Liver (tissue), 9 donors: ENCODE results near the gene C2orf66. TPM values are rescaled to one million over a fixed set of nuclear protein-coding genes. Genes with fewer than 3 reads are reported as not detected.
A peak's percentile ranks its signal among the peaks of the same experiment; 100 is the strongest.

Source experiments
- DNase-seq: peaks from one replicate; pipeline ENCODE4 v3.0.0-alpha.2; 2017; ENCODE audit warnings: low spot score
- H3K27ac ChIP-seq, 2 donors: one replicate each; pipeline ENCODE4 v1.7.0; 2013; ENCODE audit warnings: inconsistent platforms in 2 of 2, low read length in 2 of 2, control low read depth in 1 of 2, low read depth in 1 of 2, mild to moderate bottlenecking in 1 of 2
- H3K27me3 ChIP-seq, 4 donors: one replicate each; pipeline versions ENCODE4 v1.6.1 to v1.7.0; 2013; ENCODE audit warnings: low read length in 3 of 4, inconsistent platforms in 1 of 4, mild to moderate bottlenecking in 1 of 4, moderate library complexity in 1 of 4; ENCODE audit not compliant: control insufficient read depth in 4 of 4, insufficient read depth in 4 of 4
- H3K36me3 ChIP-seq, 4 donors: one replicate each; pipeline versions ENCODE4 v1.6.1 to v1.7.0; 2013; ENCODE audit warnings: low read length in 3 of 4, mild to moderate bottlenecking in 3 of 4, low read depth in 1 of 4, moderate library complexity in 1 of 4; ENCODE audit not compliant: control insufficient read depth in 4 of 4, insufficient read depth in 3 of 4
- H3K4me1 ChIP-seq, 4 donors: one replicate each; pipeline versions ENCODE4 v1.6.1 to v1.7.0; 2013; ENCODE audit warnings: low read length in 3 of 4, mild to moderate bottlenecking in 3 of 4, moderate library complexity in 1 of 4; ENCODE audit not compliant: control insufficient read depth in 4 of 4, insufficient read depth in 4 of 4
- H3K4me3 ChIP-seq, 3 donors: one replicate each; pipeline versions ENCODE4 v1.6.1 to v1.7.0; 2013; ENCODE audit warnings: low read length in 3 of 3, control low read depth in 1 of 3, low read depth in 1 of 3, mild to moderate bottlenecking in 1 of 3
- H3K9ac ChIP-seq, 2 donors: one replicate each; pipeline ENCODE4 v1.7.0; 2013; ENCODE audit warnings: low read length in 2 of 2, mild to moderate bottlenecking in 2 of 2, moderate library complexity in 2 of 2, control low read depth in 1 of 2, low read depth in 1 of 2
- H3K9me3 ChIP-seq, 4 donors: one replicate each; pipeline versions ENCODE4 v1.6.1 to v1.7.0; 2013; ENCODE audit warnings: low read length in 3 of 4; ENCODE audit not compliant: control insufficient read depth in 4 of 4
- EGR1 ChIP-seq, 2 donors: IDR thresholded peaks; 2 replicates each; pipeline ENCODE4 v1.6.1; 2016 to 2018; ENCODE audit warnings: antibody characterized with exemption in 2 of 2, low read depth in 2 of 2
- FOXA1 ChIP-seq: IDR thresholded peaks from 2 replicates; pipeline ENCODE4 v1.6.1; 2016; ENCODE audit warnings: antibody characterized with exemption
- GABPA ChIP-seq, 2 donors: IDR thresholded peaks in 1 of 2; conservative IDR thresholded peaks in 1 of 2; 2 replicates each; pipeline ENCODE4 v1.6.1; 2016; ENCODE audit warnings: antibody characterized with exemption in 2 of 2, mild to moderate bottlenecking in 1 of 2, moderate library complexity in 1 of 2
- HNF4G ChIP-seq: IDR thresholded peaks from 2 replicates; pipeline ENCODE4 v1.6.1; 2016; ENCODE audit warnings: antibody characterized with exemption
- JUND ChIP-seq, 2 donors: IDR thresholded peaks; 2 replicates each; pipeline ENCODE4 v1.6.1; 2016; ENCODE audit warnings: antibody characterized with exemption in 2 of 2
- NR2F2 ChIP-seq: IDR thresholded peaks from 2 replicates; pipeline ENCODE4 v1.6.1; 2016; ENCODE audit warnings: antibody characterized with exemption
- RAD21 ChIP-seq, 2 donors: IDR thresholded peaks; 2 replicates each; pipeline ENCODE4 v1.6.1; 2016; ENCODE audit warnings: antibody characterized with exemption in 2 of 2, mild to moderate bottlenecking in 2 of 2
- RXRA ChIP-seq, 2 donors: IDR thresholded peaks; 2 replicates each; pipeline ENCODE4 v1.6.1; 2017 to 2018; ENCODE audit warnings: antibody characterized with exemption in 2 of 2, mild to moderate bottlenecking in 1 of 2
- SP1 ChIP-seq: IDR thresholded peaks from 2 replicates; pipeline ENCODE4 v1.6.1; 2018; ENCODE audit warnings: antibody characterized with exemption, mild to moderate bottlenecking
- TAF1 ChIP-seq: conservative IDR thresholded peaks from 2 replicates; pipeline ENCODE4 v1.6.1; 2016; ENCODE audit warnings: antibody characterized with exemption, mild to moderate bottlenecking
- YY1 ChIP-seq: IDR thresholded peaks from 2 replicates; pipeline ENCODE4 v1.6.1; 2016; ENCODE audit warnings: antibody characterized with exemption, mild to moderate bottlenecking
- WGBS: extraction: QIAGEN DNeasy Blood & Tissue Kit; methylation state at CpG from one replicate; pipeline ENCODE4 v1.1.7; 2013; 5-methylcytosine and 5-hydroxymethylcytosine counted together
- polyA plus RNA-seq, 2 donors: library from polyadenylated mRNA; stranded (reverse) in 1 of 2; unstranded in 1 of 2; fragments of 200-250 nt in 1 of 2; fragments of >200 nt in 1 of 2; fragmentation: Nextera tagmentation in 1 of 2; extraction: Ambion mirVana in 1 of 2; gene quantifications; one replicate each; pipeline versions ENCODE4 v1.2.1 to v1.2.3, GENCODE V29; 2013 to 2015
- total RNA-seq, 2 donors: library from RNA; depleted of rRNA; stranded (reverse); fragments of >200 nt; gene quantifications; one replicate each; pipeline ENCODE4 v1.2.3, GENCODE V29; 2014
- TF ChIP-seq, protein P1 (sequence below): fragments of 150-350 bp; IDR thresholded peaks from 2 replicates; pipeline ENCODE4 v1.5.1; 2017; ENCODE audit warnings: improper control_type of control experiment, low read depth, low read length; ENCODE audit not compliant: missing input control
- TF ChIP-seq, protein P2 (sequence below): IDR thresholded peaks from 2 replicates; pipeline ENCODE4 v1.6.1; 2016; ENCODE audit warnings: antibody characterized with exemption
- TF ChIP-seq, protein P3 (sequence below): IDR thresholded peaks from 2 replicates; pipeline ENCODE4 v1.6.1; 2016; ENCODE audit warnings: antibody characterized with exemption
- TF ChIP-seq, protein P4 (sequence below): IDR thresholded peaks from 2 replicates; pipeline ENCODE4 v1.6.1; 2016; ENCODE audit warnings: antibody characterized with exemption
- donor health status: healthy.
- donor health status: healthy.
- donor health status: healthy.
- donor health status: healthy.
- donor health status: healthy.

C2orf66 gene
- total and polyA plus RNA-seq, 4 donors, result not detected

DNA sequence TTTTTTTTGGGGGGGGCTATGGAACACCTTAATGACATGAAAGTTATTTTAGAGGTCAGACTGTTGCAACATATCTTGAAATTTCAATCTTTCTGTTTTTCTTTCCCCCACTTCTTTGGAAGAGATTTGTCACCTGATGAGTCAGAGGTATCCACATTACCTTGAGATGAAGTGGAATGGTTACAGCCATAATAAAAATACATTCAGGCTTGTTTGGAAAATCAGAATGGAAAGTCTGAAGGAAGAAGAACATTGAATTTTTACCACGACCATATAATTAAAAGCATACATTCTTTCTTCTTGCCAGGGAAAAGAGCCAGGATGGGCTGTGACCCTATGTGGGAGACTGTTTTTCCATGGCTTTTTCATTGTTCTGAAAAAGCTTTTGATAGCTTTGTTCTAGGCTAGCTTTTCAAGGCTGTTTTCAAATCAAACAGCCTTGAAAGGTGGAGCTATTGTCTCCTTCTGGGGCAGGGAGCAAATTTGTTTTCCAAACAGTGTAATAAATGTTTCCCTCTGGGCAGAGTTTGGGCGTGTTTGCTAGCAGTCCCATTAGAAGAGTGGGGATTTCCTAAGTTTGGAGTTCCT lies 7.4 kb downstream of the C2orf66 start (continued):
- TF ChIP-seq TAF1, result no peak

DNA sequence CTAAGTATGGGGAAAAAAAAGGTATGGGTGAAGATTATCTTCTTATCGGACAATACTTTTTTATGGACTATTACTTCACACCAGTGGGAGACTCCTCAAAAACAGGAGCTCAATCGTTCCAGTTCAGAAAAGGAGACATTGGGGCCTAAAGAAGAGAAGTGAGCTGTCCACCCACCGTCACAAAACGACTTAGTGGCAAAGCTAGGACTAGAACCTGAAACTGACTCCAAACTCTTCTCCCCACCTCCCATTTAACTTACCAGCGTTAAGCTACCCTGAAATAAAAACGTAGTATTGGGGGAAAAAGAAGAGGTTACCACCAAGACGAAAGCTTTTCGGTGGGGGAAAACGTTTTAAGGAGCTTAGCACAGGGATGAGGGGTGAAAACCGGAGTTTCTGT lies 10.2 kb downstream of the C2orf66 start:
- Histone ChIP-seq H3K4me1 (peaks cover 4 to 8% (median 6%) of the 10 kb centered on the region in 4 donors), H3K27ac (peak overlapping the region; percentile 51 to 52)
- 7% methylated on average over 10 of the region's 10 CpGs for WGBS

DNA sequence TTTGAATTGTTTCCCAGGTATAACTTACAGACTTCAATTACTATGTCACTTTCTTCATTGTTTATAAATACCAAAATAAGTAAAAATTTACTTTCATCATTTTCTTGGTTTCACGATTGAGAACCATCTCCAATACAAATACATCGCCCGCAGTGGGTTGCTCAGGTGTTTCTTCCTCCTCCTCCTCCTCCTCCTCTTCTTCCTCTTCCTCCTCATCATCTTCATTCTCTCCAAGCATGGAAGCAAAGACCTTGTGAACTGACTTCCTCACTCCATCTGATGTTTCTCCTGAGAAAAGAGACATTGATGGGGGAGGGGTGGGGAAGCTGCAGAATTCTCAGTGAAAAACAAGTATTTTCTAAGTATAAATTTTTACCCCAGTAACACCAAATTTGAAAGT lies 16.3 kb downstream of the C2orf66 start:
- DNase-seq, result no peak
- Histone ChIP-seq H3K9ac (no peak overlapping the region), H3K27ac (no peak overlapping the region), H3K36me3 (peaks cover 6 to 65% (median 59%) of the 10 kb centered on the region in 4 donors), H3K9me3 (no peaks in the 10 kb centered on the region), H3K4me1 (no peaks in the 10 kb centered on the region), H3K4me3 (no peak overlapping the region), H3K27me3 (no peaks in the 10 kb centered on the region)
- TF ChIP-seq TAF1 (no peak), RAD21 (IDR thresholded peaks at IDR 0.05) (no peak), SP1 (no peak), GABPA (IDR thresholded peaks at IDR 0.05 in 1 of 2, conservative IDR thresholded peaks at IDR 0.05 in 1 of 2) (no peak), FOXA1 (no peak), JUND (IDR thresholded peaks at IDR 0.05) (no peak), NR2F2 (no peak), HNF4G (no peak), EGR1 (IDR thresholded peaks at IDR 0.05; ENCODE audit: low read depth in 2 of 2) (no peak)
- TF ChIP-seq, protein P1, sequence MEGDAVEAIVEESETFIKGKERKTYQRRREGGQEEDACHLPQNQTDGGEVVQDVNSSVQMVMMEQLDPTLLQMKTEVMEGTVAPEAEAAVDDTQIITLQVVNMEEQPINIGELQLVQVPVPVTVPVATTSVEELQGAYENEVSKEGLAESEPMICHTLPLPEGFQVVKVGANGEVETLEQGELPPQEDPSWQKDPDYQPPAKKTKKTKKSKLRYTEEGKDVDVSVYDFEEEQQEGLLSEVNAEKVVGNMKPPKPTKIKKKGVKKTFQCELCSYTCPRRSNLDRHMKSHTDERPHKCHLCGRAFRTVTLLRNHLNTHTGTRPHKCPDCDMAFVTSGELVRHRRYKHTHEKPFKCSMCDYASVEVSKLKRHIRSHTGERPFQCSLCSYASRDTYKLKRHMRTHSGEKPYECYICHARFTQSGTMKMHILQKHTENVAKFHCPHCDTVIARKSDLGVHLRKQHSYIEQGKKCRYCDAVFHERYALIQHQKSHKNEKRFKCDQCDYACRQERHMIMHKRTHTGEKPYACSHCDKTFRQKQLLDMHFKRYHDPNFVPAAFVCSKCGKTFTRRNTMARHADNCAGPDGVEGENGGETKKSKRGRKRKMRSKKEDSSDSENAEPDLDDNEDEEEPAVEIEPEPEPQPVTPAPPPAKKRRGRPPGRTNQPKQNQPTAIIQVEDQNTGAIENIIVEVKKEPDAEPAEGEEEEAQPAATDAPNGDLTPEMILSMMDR, result no peak
- TF ChIP-seq, protein P2, sequence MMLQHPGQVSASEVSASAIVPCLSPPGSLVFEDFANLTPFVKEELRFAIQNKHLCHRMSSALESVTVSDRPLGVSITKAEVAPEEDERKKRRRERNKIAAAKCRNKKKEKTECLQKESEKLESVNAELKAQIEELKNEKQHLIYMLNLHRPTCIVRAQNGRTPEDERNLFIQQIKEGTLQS, result no peak
- TF ChIP-seq, protein P3, sequence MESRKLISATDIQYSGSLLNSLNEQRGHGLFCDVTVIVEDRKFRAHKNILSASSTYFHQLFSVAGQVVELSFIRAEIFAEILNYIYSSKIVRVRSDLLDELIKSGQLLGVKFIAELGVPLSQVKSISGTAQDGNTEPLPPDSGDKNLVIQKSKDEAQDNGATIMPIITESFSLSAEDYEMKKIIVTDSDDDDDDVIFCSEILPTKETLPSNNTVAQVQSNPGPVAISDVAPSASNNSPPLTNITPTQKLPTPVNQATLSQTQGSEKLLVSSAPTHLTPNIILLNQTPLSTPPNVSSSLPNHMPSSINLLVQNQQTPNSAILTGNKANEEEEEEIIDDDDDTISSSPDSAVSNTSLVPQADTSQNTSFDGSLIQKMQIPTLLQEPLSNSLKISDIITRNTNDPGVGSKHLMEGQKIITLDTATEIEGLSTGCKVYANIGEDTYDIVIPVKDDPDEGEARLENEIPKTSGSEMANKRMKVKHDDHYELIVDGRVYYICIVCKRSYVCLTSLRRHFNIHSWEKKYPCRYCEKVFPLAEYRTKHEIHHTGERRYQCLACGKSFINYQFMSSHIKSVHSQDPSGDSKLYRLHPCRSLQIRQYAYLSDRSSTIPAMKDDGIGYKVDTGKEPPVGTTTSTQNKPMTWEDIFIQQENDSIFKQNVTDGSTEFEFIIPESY, result no peak
- TF ChIP-seq, protein P4, sequence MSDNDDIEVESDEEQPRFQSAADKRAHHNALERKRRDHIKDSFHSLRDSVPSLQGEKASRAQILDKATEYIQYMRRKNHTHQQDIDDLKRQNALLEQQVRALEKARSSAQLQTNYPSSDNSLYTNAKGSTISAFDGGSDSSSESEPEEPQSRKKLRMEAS, result no peak
- 97% methylated on average over 3 of the region's 3 CpGs for WGBS

More for the DNA sequence above, 10.2 kb downstream of the C2orf66 start:
- no peak for TF ChIP-seq HNF4G
- TF ChIP-seq, protein P4, result no peak
- no peak for TF ChIP-seq RXRA (IDR thresholded peaks at IDR 0.05)
- TF ChIP-seq YY1, result no peak
- no peak for TF ChIP-seq RAD21 (IDR thresholded peaks at IDR 0.05)
- TF ChIP-seq TAF1, result no peak
- TF ChIP-seq, protein P3, result no peak
- TF ChIP-seq, protein P2, result no peak
- TF ChIP-seq JUND (IDR thresholded peaks at IDR 0.05), result no peak
- Histone ChIP-seq H3K9me3 (no peaks in the 10 kb centered on the region), H3K36me3 (peaks cover 4 to 19% (median 15%) of the 10 kb centered on the region in 4 donors), H3K9ac (peak overlapping the region; percentile 77 to 91), H3K27me3 (no peaks in the 10 kb centered on the region), H3K4me3 (peak overlapping the region; percentile 63 to 94 (median 89))
- no peak for DNase-seq
